AML-193 (cell line): ENCODE data around the gene NEURL1B.

Experiments used
- DNase-seq, 2 experiments: peaks; one replicate each; lab custom pipeline; 2025; lab: John Stamatoyannopoulos, UW

The NEURL1B gene

GRCh38 chr5:172610643-172611042, 30.4 kb upstream of the NEURL1B start:
- DNase-seq = no peak

- no peak for DNase-seq
Observed at GRCh38 chr5:172611913-172612312, 29.1 kb upstream of the NEURL1B start.

- DNase-seq = no peak
Observed at GRCh38 chr5:172612771-172613170, 28.3 kb upstream of the NEURL1B start.

- no peak for DNase-seq
Observed at GRCh38 chr5:172616136-172616535, 24.9 kb upstream of the NEURL1B start.

- no peak for DNase-seq
Observed at GRCh38 chr5:172616730-172617129, 24.3 kb upstream of the NEURL1B start.

GRCh38 chr5:172617817-172618216, 23.2 kb upstream of the NEURL1B start:
- DNase-seq = no peak

- no peak for DNase-seq
Observed at GRCh38 chr5:172618574-172619365, 22.3 kb upstream of the NEURL1B start.

GRCh38 chr5:172620506-172620905, 20.6 kb upstream of the NEURL1B start:
- no peak for DNase-seq

- no peak for DNase-seq
Observed at GRCh38 chr5:172622091-172623046, 18.7 kb upstream of the NEURL1B start.

GRCh38 chr5:172623313-172623980, 17.6 kb upstream of the NEURL1B start:
- no peak for DNase-seq

- no peak for DNase-seq
Observed at GRCh38 chr5:172624083-172624995, 16.7 kb upstream of the NEURL1B start.

GRCh38 chr5:172624996-172625964, 15.8 kb upstream of the NEURL1B start:
- no peak for DNase-seq

GRCh38 chr5:172626031-172626581, 15.0 kb upstream of the NEURL1B start:
- DNase-seq = no peak

GRCh38 chr5:172630082-172630481, 11.0 kb upstream of the NEURL1B start:
- DNase-seq = no peak

- DNase-seq = no peak
Observed at GRCh38 chr5:172630482-172630881, 10.6 kb upstream of the NEURL1B start.

- no peak for DNase-seq
Observed at GRCh38 chr5:172630986-172631385, 10.1 kb upstream of the NEURL1B start.

GRCh38 chr5:172632346-172633092, 8.5 kb upstream of the NEURL1B start:
- no peak for DNase-seq

GRCh38 chr5:172633403-172633970, 7.6 kb upstream of the NEURL1B start:
- no peak for DNase-seq
